Esophagus squamous epithelium (tissue), 4 donors: ENCODE results near the gene VWA3A.

Source experiments
- CTCF ChIP-seq, 6 experiments: fragments of 450-650 bp in 4 of 6; fragments of 200-600 bp in 2 of 6; sonication (generic) in 2 of 6; IDR thresholded peaks; one replicate each; pipeline ENCODE4 v1.5.1; 2016 to 2019; ENCODE audit warnings: antibody characterized with exemption in 6 of 6, mild to moderate bottlenecking in 4 of 6, moderate library complexity in 4 of 6
- POLR2A ChIP-seq, 4 donors: fragments of 450-650 bp; IDR thresholded peaks; one replicate each; pipeline ENCODE4 v1.6.1; 2017; ENCODE audit warnings: antibody characterized with exemption in 4 of 4, mild to moderate bottlenecking in 4 of 4, moderate library complexity in 3 of 4

GRCh38 chr16:22139008-22139407 is 46.7 kb downstream of the VWA3A start:
- TF ChIP-seq CTCF (IDR thresholded peaks at IDR 0.05) = no peak
- no peak for TF ChIP-seq POLR2A (IDR thresholded peaks at IDR 0.05)
